ENCODE data around the gene ATP8B3. TPM values are rescaled to one million over a fixed set of nuclear protein-coding genes. Genes with fewer than 3 reads are reported as not detected.

ATP8B3 gene
- total RNA-seq, 2 donors from 2014 or later, result 0.52 TPM; not detected in 1

DNA sequence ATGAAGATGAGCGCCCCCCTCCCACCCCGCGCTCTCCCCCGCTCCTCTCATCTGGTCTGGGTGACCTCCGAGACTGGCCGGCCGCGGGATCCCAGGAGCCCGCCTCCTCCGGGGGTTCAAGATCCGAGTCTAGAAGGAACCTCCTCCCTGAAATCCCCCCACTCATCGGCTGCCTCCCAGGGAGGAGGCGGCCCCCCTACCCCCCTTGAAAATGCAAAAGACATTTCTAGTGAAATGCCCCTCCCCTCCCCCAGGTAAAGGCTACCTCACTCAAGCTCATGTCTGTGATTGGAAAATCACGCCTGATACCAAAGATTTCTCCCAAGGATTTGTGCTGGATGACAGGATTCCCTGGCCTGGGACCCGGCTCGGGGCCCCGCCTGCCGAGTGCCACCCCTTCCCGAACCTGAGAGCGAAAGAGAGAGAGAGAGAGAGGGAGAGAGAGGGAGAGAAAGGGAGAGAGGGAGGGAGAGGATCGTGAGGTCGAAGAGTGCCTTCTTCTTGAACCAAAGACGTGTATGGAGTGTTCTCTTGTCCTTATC lies 35.4 kb downstream of the ATP8B3 start:
- intact Hi-C loops (cut with DNase I), result no loop called here

DNA sequence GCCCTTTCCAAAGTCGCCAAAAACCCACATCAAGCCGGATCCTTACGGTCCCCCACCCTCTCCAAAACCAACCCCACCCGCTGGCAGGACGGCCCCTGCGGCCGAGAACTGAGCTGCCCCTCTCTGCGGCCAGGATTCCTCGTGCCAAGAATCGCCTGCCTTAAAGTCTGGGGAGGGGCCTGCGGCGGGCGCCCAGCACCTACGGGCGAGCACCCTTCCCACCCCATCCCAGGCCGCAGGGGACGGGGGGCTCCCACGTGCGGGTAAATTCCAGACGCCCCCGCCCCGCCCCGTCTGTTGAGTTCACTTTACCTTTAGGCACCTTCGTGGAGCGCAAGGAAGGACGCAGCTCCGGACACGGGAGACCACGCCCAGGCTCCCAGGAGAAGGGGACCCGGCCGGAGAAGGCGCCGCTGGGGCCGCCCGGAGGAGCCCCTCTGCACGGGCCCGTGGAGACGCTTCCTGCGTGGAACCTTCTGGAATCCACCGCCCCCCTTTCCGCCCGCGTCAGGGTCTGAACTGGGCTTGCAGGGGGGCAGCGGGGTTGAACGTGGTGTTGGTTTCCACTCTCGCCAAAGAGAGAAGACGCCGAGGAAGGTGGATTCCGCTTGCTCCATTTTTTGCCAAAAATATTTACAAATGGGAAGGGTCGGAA lies 36.0 kb downstream of the ATP8B3 start:
- Histone ChIP-seq H3K4me1 (no peaks in the 10 kb centered on the region), H3K9me3 (peaks cover 0 to 6% (median 0%) of the 10 kb centered on the region in 3 donors), H3K36me3 (replicated peaks in 1 of 2; ENCODE audit: insufficient read depth in 1 of 2, low read depth in 2 of 2) (no peaks in the 10 kb centered on the region), H3K27ac (no peak overlapping the region), H3K27me3 (peaks cover 0 to 38% of the 10 kb centered on the region in 2 donors), H3K4me3 (no peak overlapping the region)
- 3 to 4% methylated on average over 12 to 44 of the region's 50 CpGs for WGBS, 2 donors
- no peak for TF ChIP-seq POLR2A (IDR thresholded peaks at IDR 0.05)
- TF ChIP-seq, protein P1, sequence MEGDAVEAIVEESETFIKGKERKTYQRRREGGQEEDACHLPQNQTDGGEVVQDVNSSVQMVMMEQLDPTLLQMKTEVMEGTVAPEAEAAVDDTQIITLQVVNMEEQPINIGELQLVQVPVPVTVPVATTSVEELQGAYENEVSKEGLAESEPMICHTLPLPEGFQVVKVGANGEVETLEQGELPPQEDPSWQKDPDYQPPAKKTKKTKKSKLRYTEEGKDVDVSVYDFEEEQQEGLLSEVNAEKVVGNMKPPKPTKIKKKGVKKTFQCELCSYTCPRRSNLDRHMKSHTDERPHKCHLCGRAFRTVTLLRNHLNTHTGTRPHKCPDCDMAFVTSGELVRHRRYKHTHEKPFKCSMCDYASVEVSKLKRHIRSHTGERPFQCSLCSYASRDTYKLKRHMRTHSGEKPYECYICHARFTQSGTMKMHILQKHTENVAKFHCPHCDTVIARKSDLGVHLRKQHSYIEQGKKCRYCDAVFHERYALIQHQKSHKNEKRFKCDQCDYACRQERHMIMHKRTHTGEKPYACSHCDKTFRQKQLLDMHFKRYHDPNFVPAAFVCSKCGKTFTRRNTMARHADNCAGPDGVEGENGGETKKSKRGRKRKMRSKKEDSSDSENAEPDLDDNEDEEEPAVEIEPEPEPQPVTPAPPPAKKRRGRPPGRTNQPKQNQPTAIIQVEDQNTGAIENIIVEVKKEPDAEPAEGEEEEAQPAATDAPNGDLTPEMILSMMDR (IDR thresholded peaks at IDR 0.05), result no peak
- ATAC-seq (no peak), DNase-seq (no peak)
- intact Hi-C loops (cut with DNase I), result no loop called here

More for the DNA sequence above, 35.4 kb downstream of the ATP8B3 start:
- H3K27me3 ChIP-seq, result peaks cover 0 to 38% of the 10 kb centered on the region in 2 donors
- H3K36me3 ChIP-seq (replicated peaks in 1 of 2; ENCODE audit: insufficient read depth in 1 of 2, low read depth in 2 of 2), result no peaks in the 10 kb centered on the region
- ATAC-seq (no peak), DNase-seq (no peak)
- no peaks in the 10 kb centered on the region for H3K4me1 ChIP-seq
- TF ChIP-seq, protein P1 (IDR thresholded peaks at IDR 0.05), result no peak
- no peak for TF ChIP-seq POLR2A (IDR thresholded peaks at IDR 0.05)
- no peak overlapping the region for H3K27ac ChIP-seq
- peaks cover 0 to 3% (median 0%) of the 10 kb centered on the region in 3 donors for H3K9me3 ChIP-seq
- H3K4me3 ChIP-seq, result no peak overlapping the region
- WGBS, 2 donors, result 5 to 6% methylated on average over 20 to 22 of the region's 23 CpGs

DNA sequence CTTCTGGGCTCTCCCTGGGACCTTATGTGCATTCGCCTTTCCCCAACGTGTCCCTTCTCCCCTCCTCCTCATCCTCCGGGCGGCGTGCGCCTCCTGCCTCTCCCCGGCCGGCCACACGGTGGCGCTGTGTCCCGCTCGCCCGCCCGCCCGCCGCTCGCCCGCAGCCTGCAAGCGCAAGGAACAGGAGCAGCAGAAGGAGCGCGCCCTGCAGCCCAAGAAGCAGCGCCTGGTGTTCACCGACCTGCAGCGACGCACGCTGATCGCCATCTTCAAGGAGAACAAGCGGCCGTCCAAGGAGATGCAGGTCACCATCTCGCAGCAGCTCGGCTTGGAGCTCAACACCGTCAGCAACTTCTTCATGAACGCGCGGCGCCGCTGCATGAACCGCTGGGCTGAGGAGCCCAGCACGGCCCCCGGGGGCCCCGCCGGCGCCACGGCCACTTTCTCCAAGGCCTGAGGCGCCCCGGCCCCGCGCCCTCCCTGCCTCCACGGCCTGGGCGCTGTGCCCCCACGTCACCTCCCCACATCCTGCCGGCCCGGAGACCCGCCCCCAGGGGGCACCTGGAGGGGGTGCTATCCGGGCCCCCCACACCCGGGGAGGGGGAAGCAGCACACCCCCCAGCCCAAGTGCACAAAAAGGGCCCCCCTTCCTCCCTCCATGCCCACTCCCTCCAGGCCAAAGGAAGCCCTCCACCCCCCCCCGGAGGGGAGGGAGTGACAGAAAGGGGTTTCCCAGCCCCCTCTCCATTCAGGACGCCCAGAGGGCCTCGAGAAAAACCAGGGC lies 36.9 kb downstream of the ATP8B3 start:
- Histone ChIP-seq H3K27me3 (peaks cover 0 to 39% of the 10 kb centered on the region in 2 donors), H3K36me3 (replicated peaks in 1 of 2; ENCODE audit: insufficient read depth in 1 of 2, low read depth in 2 of 2) (no peaks in the 10 kb centered on the region), H3K27ac (no peak overlapping the region), H3K4me1 (no peaks in the 10 kb centered on the region), H3K4me3 (no peak overlapping the region), H3K9me3 (peaks cover 0 to 10% (median 0%) of the 10 kb centered on the region in 3 donors)
- TF ChIP-seq, protein P1 (IDR thresholded peaks at IDR 0.05), result peak in 5 of 7 experiments; percentile 21 to 37 (median 26)
- no peak for TF ChIP-seq POLR2A (IDR thresholded peaks at IDR 0.05)
- WGBS, 2 donors, result 6 to 9% methylated on average over 19 to 46 of the region's 59 CpGs
- no peak for DNase-seq
- intact Hi-C loops (cut with DNase I), result no loop called here
- ATAC-seq, result no peak

DNA sequence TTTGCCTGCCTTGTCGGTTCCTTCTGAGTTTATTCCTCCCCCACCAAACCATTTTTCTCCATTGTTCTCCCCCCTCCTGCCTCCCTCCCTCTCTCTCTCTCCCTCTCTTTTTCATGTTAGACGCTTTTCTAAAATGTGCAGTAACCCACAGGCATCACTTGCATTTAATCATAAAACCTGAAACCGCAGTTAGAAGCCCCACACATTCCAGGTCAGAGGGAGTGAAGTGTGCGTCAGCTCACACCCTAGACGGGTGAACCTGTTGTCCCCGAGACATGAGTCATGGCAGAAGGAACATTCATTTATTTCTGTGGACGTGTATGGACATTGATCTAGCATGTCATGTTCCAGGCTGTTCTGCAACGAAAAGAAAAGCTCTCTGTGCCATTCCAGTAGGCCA lies 38.9 kb downstream of the ATP8B3 start:
- DNase-seq, result no peak
- ATAC-seq, result no peak
- H3K9me3 ChIP-seq, result peaks cover 0 to 10% (median 0%) of the 10 kb centered on the region in 3 donors
- no peaks in the 10 kb centered on the region for H3K4me1 ChIP-seq
- H3K4me3 ChIP-seq, result no peak overlapping the region
- H3K36me3 ChIP-seq (replicated peaks in 1 of 2; ENCODE audit: insufficient read depth in 1 of 2, low read depth in 2 of 2), result no peaks in the 10 kb centered on the region
- intact Hi-C loops (cut with DNase I), result no loop called here
- H3K27me3 ChIP-seq, result peaks cover 0 to 43% of the 10 kb centered on the region in 2 donors
- WGBS, 2 donors, result 28% methylated on average over 8 of the region's 8 CpGs
- H3K27ac ChIP-seq, result no peak overlapping the region
- TF ChIP-seq POLR2A (IDR thresholded peaks at IDR 0.05), result no peak
- TF ChIP-seq, protein P1 (IDR thresholded peaks at IDR 0.05), result no peak
